Vagina (tissue), 2 donors: ENCODE data around the gene NFIB.

Experiments
- POLR2A ChIP-seq, 2 donors: fragments of 450-650 bp; IDR thresholded peaks; one replicate each; pipeline ENCODE4 v1.6.1; 2017; ENCODE audit warnings: antibody characterized with exemption in 2 of 2, mild to moderate bottlenecking in 2 of 2, moderate library complexity in 2 of 2
- POLR2AphosphoS5 ChIP-seq, 2 donors: sonication (generic); formaldehyde crosslinking; IDR thresholded peaks; one replicate each; pipeline ENCODE4 v1.9.0; 2017; ENCODE audit warnings: antibody characterized with exemption in 2 of 2, mild to moderate bottlenecking in 2 of 2, low read depth in 1 of 2; ENCODE audit not compliant: insufficient read depth in 1 of 2
- TF ChIP-seq, protein P1 (sequence below), 3 experiments: fragments of 450-650 bp in 2 of 3; fragments of 200-600 bp in 1 of 3; sonication (generic) in 1 of 3; IDR thresholded peaks; one replicate each; pipeline ENCODE4 v1.5.1; 2017 to 2019; ENCODE audit warnings: antibody characterized with exemption in 3 of 3, mild to moderate bottlenecking in 2 of 3, moderate library complexity in 2 of 3

DNA sequence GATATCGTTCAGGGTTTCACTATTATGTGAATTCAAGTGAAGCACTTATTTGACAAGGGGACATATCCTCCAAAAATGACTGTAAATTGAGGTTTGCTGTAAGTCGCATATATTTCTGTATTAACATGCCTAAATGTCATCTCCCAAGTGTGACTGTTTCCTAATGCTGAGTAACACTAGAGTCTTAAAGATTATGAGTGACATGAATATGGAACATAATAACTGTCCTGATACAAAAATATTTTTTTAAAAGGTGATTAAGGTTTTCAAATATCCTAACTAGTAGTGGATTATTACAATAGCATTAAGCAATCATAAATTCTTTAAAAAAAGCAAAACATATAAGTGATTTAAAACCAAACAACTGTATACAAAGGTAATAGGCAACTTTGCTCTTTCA lies 3.6 kb downstream of the NFIB start:
- TF ChIP-seq, protein P1, sequence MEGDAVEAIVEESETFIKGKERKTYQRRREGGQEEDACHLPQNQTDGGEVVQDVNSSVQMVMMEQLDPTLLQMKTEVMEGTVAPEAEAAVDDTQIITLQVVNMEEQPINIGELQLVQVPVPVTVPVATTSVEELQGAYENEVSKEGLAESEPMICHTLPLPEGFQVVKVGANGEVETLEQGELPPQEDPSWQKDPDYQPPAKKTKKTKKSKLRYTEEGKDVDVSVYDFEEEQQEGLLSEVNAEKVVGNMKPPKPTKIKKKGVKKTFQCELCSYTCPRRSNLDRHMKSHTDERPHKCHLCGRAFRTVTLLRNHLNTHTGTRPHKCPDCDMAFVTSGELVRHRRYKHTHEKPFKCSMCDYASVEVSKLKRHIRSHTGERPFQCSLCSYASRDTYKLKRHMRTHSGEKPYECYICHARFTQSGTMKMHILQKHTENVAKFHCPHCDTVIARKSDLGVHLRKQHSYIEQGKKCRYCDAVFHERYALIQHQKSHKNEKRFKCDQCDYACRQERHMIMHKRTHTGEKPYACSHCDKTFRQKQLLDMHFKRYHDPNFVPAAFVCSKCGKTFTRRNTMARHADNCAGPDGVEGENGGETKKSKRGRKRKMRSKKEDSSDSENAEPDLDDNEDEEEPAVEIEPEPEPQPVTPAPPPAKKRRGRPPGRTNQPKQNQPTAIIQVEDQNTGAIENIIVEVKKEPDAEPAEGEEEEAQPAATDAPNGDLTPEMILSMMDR (IDR thresholded peaks at IDR 0.05) = no peak
- TF ChIP-seq POLR2A (IDR thresholded peaks at IDR 0.05) = no peak
- TF ChIP-seq POLR2AphosphoS5 (IDR thresholded peaks at IDR 0.05; ENCODE audit: insufficient read depth in 1 of 2, low read depth in 1 of 2) = no peak
